NCI-H345 treated with DMSO at 0.1 percent for 48 hours (cell line): ENCODE measurements around the gene ZNF528.

Experiments used
- DNase-seq: peaks from one replicate; lab custom pipeline; 2025; ENCODE audit not compliant: unreplicated experiment; lab: John Stamatoyannopoulos, UW

The ZNF528 gene

DNA sequence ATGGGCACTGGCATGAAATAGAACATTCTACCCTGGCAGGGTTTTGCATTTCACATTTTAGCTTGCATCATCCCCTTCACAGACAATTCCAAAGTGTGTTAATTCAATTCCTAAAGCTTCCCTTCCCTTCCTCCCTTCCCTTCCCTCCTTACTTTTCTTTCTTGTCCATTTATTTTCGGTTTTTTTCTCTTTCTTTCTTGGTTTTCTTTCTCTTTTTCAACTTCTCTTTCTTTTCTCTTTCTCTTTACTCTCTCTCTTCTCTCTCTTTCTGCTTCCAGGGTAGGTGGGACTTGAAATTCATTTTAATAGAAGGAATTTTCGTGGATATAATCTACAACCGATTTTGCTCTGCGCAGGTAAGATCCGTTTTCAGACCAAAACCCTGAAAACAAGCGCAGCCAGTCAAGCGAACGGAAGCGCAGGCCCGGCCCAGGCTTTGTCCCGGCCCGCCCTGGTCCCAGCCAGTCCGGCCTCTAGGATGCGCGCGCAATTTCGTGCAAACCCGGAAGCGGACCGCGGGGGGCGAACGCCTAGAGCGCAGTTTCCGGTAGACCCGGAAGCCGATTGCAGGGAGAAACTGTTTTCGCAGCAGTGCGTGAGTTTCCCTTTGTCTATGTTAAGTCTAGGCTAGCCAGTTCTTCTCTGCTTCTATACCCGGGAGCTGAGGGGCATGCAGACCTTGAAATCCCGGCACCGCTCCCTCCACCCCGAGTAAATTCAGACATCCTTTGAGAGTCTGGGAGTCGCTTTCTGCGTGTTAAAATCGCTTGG, at the start of gene ZNF528:
ZNF528 (plus strand) TSS at position 540 of the 771 bp plus-strand sequence. CDS start 4,165 bp downstream, outside the sequence.
- DNase-seq: peak; percentile 71

DNA sequence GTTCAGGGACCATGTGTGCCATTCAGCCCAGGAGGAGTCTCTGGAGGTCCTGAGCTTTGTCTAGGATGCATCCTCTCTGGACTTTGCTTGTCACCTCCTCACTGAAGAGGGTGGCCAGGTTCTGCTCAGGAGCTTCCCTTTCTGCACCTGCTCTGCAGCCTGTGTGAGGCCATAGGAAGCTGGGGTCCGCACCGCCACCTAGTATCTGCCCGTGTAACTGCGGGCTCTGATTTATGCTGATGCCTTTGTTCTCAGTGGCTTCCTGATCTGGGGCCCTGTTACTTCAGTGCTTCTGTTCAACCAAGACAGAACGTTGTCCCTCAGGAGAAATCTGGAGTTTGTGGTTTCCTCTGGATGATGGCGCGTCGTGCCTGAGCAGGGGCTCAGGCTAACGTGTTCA, 46.1 kb upstream of the ZNF528 start:
- no peak for DNase-seq

DNA sequence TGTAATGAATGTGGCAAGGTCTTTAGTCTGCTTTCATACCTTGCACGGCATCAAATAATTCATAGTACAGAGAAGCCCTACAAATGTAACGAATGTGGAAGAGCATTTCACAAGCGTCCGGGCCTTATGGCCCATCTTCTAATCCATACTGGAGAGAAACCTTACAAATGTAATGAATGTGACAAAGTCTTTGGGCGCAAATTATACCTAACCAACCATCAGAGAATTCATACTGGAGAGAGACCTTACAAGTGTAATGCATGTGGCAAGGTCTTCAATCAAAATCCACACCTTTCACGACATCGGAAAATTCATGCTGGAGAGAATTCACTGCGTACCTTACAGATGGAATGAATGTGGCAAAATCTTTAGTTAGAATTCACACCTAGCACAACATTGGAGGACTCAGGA, 31.2 kb upstream of the ZNF528 start:
- no peak for DNase-seq

DNA sequence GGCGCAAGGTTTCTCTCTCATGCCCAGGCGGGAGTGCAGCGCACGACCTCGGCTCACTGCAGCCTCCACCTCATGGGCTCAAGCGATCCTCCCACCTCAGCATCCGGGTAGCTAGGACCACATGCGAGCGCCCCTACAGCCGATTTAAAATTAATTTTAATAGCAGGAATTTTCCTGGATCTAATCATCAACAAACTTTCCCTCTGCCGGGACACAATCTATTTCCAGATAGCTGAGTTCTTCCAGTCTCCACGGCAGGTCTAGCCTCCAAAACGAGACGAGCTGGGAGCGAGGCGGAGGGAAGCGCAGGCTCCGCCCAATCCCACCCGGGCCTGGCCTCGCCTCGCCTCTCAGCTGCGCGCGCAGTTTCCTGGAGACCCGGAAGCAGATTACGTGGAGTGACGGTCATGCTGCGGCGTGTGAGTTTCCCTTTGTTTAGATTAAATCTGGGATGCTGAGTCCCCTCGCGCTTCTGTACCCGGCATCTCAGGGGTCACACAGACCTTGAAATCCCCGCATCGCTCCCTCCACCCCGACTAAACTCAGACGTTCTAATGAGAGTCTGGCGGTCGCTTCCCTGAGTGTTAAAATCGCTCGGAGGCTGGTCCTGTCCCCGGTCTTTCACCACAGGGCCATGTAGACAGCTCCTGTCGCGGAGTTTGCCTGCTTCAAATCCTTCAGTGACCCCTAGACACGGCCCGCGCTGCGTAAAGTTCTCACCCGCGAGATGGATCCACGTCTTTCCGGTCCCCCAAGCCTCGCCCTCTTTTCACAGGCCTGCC, 27.9 kb upstream of the ZNF528 start, which contains the start of gene ZNF880:
ZNF880 (plus strand) TSS at position 365 of the 782 bp plus-strand sequence; CDS start at position 408, 43 bp downstream.
- peak; percentile 66 for DNase-seq

DNA sequence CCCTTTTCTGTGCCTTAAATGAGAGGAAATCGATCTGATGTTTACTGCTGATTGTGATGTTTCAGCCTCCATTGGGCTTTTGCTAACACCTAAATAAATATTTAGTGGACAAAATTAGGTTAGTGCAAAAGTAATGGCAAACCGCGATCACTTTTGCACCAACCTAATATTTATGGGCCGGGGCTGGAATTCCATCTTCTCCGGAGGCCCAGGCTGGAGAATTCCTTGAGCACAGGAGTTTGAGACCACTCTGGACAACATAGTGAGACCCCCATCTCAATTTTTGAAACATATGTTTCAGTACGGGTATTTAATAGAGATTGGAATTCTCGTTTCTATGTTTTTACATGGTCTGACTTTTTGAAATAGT, 27.3 kb upstream of the ZNF528 start:
- no peak for DNase-seq

DNA sequence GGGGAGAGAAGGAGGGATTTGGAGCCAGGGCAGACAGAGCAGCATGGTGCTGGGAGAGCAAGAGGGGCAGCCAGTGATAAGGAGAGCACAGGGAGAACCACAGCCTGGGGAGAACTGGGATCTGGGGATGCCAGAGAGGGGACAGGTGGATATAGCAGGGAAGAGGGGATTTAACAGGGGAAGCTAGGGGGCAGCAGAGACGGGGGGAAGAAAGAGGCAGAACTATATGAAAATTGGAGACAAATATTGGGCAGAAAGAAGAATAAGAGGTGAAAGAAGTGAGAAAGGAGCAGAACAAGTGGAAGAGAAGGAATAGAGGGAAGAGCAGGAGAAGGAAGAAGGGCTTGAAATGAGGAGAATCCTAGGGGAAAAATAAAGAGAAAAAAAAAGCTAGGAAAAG, 6.5 kb upstream of the ZNF528 start:
- no peak for DNase-seq

DNA sequence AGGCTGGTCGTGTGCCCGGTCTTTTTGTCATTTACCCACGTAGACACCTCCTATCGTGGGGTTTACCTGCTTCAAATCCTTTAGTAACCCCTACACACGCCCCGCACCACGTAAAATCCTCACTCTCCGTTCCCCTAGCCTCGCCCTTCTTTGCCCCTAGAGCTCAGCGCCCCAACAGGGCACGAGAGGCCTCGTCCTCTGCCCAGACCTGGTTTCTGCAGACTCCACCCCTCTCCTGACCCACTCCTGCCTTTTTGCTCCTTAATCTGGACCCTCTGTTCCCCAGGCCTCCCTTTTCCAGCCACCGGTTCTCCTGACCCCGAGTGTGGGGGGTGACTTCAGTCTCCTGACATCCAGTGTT, 412 bp downstream of the ZNF528 start:
- DNase-seq: no peak

DNA sequence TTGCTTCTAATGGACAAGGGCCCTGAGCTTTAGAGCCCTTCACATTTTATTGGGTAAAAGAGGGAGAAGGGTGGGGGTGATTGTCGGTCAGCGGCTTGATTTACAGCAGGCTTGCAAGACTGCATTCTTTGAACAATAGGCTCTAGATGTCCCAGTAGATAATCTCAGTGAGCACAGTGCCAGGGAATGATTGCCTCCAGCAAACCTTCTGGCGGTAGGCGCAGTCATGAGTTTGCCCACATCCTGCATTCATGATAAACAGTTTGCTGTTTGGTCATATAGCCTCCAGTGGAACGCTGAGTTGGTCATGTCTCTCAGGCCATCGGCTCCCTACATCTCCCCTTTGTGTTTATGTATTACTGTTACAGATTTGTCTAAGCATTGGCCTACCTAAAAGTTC, 12.6 kb downstream of the ZNF528 start:
- DNase-seq: no peak

DNA sequence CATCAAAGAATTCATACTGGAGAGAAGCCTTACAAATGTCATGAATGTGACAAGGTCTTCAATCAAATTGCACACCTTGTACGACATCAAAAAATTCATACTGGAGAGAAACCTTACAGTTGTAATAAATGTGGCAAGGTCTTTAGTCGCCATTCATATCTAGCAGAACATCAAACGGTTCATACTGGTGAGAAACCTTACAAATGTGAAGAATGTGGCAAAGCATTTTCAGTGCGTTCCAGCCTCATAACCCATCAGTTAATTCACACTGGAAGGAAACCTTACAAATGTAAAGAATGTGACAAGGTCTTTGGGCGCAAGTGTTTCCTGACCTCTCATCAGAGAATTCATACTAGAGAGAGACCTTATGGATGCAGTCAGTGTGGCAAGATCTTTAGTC, 18.1 kb downstream of the ZNF528 start:
- no peak for DNase-seq

DNA sequence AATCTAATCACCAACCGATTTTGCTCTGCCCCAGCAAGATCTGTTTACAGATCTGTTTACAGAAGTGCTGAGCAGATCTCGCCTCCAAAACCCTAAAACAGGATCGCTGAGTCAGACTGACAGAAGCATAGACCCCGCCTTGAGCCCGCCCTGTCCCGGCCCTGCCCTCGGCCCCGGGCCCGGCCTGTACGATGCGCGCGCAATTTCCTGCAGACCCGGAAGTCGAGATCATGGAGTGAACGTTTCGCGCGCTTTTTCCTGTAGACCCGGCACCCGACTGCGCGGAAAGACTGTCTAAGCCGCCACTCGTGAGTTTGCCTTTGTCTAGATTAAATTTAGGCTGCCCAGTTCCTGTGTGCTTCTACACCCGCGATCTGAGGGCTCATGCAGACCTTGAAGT, 31.3 kb downstream of the ZNF528 start, which contains the start of gene ZNF534:
ZNF534 (plus strand) TSS at position 212 of the 400 bp plus-strand sequence. CDS start 2,327 bp downstream, outside the sequence.
- no peak for DNase-seq

DNA sequence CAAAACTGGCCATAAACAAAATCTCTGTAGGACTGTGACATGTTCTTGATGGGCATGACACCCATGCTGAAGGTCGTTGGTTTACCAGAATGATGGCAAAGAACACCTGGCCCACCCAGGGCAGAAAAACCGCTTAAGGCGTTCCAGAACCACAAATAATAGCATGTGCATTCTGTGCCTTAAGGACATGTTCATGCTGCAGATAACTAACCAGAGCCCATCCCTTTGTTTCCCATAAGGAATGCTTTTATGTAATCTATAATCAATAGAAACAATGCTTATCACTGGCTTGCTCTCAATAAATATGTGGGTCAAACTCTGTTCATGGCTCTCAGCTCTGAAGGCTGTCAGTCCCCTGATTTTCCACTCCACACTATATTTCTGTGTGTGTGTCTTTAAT, 44.5 kb downstream of the ZNF528 start:
- no peak for DNase-seq

DNA sequence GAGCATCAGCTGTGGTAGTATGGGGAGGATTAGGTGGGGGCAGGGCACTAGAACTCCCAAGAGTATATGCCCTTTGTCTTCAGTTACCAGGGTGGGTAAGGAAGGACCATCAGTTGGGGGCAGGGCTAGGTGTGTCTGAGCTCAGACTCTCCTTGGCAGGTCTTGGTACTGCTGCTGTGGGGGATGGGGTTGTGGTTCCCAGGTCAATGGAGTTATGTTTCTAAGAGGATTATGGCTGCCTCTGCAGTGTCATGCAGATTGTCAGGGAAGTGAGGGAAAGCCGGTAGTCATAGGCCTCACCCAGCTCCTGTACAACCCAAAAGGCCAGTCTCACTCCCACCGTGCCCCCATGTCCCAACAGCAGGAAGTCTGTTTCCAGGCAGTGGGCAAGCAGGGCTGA, 46.9 kb downstream of the ZNF528 start:
- no peak for DNase-seq

DNA sequence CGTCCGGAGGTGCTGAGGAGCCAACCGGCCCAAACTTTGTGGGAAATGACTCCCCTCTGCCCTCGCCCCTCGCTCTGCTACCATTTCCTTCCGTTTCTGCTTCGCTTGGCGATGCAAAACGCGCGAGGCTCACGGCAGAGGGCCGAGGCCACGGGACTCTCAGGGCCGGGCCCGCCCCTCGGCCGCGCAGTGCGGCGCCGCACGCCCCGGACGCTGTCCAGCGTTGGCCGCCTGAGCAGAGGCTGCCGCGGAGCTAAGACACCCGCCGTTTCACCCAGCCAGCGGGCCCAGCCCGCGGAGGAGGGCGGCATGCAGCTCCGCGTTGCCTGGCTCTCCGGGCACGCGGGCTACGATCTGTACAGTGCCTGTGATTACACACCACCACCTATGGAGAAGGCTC, 53.6 kb downstream of the ZNF528 start:
- DNase-seq: no peak

DNA sequence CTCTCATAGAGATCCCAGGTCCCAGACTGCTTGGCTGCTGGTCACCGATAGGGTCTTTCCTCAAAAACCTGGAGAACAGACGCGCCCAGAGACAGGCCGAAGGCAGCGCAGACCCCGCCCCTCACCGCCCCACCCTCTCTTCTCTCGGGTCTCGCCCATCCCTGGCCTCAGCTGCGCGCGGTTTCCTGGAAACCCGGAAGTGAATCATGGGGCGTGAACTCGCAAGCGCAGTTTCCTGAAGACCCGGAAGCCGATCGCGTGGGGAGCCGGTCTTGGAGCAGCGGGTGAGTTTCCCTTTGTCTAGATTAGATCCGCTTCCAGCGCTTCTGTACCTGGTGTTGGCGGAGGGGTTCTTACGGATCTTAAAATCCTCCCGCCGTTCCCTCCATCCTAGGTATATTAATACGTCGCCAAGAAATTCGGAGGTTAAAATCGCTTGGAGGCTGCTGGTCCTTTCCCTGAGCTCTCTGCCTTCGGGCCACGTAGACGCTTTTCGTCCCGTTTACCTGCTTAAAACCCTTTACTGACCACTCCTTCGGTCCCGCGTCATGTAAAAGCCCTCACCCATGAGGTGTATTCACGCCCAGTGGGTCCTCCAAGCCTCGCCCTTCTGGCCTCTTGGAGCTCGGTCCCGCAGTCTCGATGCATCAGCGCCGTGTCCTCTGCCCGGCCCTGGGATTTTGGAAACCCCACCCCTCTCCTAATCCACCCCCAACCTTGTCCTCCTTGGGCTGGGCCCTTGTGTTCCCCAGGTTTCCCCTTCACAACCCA, 55.9 kb downstream of the ZNF528 start, which contains the start of gene ZNF578:
ZNF578 (plus strand) TSS at position 230 of the 771 bp plus-strand sequence. CDS start 48,293 bp downstream, outside the sequence.
- no peak for DNase-seq

DNA sequence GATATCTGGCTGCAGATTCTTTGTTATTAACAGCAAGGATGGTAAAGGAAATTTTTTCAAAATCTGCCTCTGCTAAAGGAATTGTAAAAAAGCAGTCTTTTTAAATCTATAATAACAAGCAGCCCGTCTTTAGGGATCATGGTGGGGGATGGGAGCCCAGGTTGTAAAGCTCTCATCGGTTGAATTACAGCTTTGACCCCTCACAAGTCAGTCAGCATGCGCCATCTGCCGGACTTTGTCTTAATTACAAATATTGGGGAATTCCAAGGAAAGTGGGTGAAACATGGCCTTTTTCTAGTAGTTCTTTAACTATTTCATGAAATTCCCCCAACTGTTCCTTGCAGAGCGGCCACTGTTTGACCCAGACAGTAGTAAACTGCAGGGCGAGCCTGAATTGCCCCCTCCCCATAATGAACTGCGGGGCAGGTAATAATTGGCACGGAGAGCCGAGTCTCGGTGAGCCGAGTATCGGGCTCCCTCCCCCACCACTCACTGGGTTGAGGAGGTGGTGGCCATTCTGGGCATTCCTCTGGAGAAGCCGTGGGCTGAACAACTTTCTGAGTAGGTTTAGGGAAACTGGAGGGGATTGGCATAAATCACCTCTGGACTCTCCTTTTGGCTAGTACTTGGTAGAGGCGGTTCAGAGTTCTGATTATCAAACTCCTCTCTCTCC, 67.3 kb downstream of the ZNF528 start:
- no peak for DNase-seq
